GM08714 (cell line): ENCODE measurements around the gene MAG.

ENCODE experiments used
- H3K4me3 ChIP-seq: fragments of 200-500 bp; sonication (Bioruptor generic); 2 replicates; pipeline ENCODE4 v1.5.1; 2014; ENCODE audit warnings: mild to moderate bottlenecking, low read length, inconsistent platforms
- ZNF274 ChIP-seq: IDR thresholded peaks from 2 replicates; pipeline ENCODE4 v1.6.1; 2012; ENCODE audit warnings: mild to moderate bottlenecking, low read depth, low read length

Gene MAG

DNA sequence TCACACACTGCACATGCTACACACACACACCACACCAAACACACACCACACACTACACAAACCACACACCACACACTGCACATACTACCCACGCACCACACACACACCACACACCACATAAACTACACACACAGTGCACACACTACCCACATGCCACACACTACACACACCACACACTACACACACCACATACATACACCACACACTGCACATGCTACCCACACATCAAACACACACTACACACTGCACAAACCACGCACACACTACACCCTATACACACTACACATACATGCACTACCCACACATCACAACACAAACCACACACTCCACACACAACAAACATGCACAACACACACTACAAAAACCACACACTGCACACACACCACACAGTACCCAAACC, 6.0 kb downstream of the MAG start:
- H3K4me3 ChIP-seq, result no peak overlapping the region
- TF ChIP-seq ZNF274, result no peak

DNA sequence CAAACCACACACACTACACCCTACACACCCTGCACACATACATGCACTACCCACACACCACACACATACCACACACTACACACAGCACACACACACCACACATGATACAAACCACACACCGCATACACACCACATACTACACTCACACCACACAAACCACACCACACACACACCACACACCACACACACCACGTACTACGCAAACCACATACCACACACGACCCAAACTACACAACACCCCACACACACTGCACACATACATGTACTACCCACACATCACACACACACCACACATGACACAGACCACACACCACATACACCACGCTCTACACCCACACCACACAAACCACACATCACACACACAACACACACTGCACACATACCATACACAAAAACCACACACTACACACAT, 6.6 kb downstream of the MAG start:
- H3K4me3 ChIP-seq, result no peak overlapping the region
- TF ChIP-seq ZNF274, result no peak

DNA sequence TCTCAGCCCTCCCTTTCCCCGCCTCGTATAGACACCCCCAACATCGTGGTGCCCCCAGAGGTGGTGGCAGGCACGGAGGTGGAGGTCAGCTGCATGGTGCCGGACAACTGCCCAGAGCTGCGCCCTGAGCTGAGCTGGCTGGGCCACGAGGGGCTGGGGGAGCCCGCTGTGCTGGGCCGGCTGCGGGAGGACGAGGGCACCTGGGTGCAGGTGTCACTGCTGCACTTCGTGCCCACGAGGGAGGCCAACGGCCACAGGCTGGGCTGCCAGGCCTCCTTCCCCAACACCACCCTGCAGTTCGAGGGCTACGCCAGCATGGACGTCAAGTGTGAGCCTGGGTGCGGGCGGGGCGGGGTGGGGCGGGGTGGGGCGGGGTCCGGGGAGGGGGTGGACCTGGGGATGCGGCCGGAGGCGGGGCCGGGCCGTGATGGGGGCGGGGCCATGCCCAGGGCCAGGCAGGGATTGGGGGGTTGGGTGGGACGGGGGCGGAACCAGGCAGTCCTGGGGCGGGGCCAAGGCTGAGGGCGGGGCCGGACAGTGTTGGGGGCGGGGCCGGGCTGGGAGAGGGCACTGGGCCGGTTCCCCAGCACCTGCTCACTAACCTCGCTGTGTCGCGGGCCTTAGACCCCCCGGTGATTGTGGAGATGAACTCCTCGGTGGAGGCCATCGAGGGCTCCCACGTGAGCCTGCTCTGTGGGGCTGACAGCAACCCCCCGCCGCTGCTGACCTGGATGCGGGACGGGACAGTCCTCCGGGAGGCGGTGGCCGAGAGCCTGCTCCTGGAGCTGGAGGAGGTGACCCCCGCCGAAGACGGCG, 7.8 kb downstream of the MAG start:
- H3K4me3 ChIP-seq, result no peak overlapping the region
- no peak for TF ChIP-seq ZNF274

DNA sequence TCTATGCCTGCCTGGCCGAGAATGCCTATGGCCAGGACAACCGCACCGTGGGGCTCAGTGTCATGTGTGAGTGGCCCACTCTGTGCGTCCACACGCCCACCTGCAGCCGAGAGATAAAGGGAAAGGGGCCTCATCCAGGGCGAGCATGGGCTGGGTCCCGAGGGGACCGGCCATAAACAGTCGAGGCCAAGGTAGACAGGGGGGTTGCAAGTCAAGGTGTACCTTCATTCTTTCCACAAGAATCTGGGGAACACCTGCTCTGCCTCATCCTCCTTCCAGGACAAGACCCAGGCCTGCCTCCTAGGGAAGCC, 8.3 kb downstream of the MAG start:
- H3K4me3 ChIP-seq, result no peak overlapping the region
- no peak for TF ChIP-seq ZNF274

DNA sequence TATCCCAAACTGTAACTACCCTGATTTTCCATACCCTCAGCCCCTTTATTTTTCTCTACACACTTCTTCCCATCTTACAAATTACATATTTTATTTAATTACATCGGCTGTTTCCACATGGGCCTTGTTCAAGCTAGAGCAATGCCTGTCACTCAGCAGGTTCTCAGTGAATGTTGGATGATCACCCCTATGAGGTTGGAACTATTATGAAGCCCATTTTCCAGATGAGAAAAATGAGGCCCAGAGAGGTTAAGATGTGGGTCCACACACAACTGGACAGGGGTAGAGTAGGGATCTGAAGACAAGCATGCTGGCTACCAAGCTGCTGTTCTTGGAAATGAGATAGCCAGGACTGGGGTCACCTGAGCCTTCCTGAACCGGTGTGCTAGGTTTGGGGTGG, 10.0 kb downstream of the MAG start:
- no peak overlapping the region for H3K4me3 ChIP-seq
- no peak for TF ChIP-seq ZNF274

DNA sequence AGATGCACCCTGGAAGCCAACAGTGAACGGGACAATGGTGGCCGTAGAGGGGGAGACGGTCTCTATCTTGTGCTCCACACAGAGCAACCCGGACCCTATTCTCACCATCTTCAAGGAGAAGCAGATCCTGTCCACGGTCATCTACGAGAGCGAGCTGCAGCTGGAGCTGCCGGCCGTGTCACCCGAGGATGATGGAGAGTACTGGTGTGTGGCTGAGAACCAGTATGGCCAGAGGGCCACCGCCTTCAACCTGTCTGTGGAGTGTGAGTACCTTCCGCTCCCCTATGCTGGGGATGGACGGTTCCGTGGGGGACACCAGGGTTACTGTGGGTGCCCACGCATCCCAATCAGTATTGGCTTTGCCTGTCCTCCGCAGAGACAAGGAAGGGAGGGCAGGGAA, 10.5 kb downstream of the MAG start:
- H3K4me3 ChIP-seq, result no peak overlapping the region
- no peak for TF ChIP-seq ZNF274

DNA sequence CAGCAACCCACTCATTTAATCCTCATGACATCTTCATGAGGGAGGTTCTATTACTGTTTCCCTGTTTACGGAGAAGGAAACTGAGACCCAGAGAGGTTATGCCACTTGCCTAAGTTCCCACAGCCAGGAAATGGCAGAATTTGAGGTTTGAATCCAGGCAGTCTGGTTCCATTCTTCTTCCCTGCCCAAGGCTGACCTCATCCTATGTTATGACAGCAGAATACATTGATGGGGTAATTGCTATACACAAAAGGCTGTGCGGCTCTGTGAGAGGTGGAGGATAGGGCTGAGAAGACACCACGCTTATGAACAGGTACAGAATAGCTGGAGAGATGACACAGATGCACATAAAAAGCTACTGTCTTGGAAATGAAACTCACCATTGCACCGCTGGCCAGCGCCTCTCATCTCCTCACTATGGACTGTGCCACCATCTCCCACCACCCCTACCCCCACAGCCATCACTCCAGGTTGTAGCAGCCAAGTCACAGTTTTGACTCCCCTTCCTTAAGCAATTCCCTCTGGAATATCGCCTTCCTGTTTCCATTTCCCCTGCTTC, 11.5 kb downstream of the MAG start:
- H3K4me3 ChIP-seq, result no peak overlapping the region
- TF ChIP-seq ZNF274, result no peak

DNA sequence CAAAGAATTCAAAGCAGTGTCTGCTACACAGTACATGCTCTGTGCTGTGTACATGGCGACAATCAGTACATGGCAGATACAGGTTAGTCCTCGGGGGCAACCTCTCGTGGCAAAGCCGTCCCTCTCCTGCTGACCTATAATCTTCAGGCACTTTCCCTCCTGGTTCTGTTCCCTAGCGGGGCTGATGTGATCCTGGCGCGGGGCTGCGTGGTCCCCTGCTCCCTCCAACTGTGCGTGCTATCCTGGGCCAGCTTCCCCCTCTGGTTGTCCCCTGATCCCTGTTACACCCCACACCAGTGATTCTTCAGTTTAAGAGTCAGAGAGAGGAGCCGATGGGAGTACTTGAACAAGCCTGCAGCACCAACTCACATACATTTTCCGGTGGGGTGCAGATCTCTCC, 12.1 kb downstream of the MAG start:
- no peak for TF ChIP-seq ZNF274
- no peak overlapping the region for H3K4me3 ChIP-seq

DNA sequence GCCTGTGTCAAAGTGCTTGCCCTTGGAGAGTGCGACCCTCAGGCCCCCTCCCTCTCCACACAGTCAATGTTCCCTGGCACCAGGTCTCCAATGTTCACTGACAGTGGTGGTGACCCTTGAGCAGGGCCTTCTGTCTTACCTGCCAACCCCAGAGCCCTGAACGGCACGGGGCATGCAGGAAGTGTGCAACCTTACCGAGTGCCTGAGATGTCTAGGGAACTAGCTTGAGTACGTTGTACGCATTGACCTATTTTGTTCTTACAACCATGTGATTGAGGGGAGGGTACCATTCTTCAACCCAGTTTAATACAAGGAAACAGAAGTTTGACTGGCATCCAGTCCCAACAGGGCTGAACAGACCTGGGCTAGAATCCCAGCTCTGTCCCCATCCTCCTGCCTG, 13.2 kb downstream of the MAG start:
- no peak for TF ChIP-seq ZNF274
- H3K4me3 ChIP-seq, result no peak overlapping the region

GRCh38 chr19:35306473-35307246, 14.7 kb downstream of the MAG start:
- no peak overlapping the region for H3K4me3 ChIP-seq
- no peak for TF ChIP-seq ZNF274

DNA sequence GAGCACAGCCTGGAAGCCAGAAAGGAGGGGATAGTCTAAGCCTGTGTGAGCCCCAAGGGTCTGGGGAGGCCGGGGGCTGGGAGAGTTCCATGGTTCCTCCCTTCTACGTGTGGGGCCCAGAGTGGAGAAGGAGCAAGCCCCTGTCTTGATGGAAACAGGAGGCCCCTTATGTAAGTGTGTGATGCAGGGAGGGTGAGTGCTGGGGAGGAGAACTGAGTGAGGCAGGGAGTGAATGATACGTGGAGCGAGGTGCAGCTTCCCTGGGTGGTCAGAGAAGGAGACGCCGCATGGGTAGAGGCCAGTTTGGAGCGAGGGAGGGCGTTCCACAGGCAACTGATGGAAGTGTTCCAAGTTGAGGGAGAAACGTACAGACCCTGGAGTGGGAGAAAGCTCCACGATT, 16.0 kb downstream of the MAG start:
- no peak for TF ChIP-seq ZNF274
- H3K4me3 ChIP-seq, result no peak overlapping the region

GRCh38 chr19:35308910-35309309, 16.9 kb downstream of the MAG start:
- no peak for TF ChIP-seq ZNF274
- no peak overlapping the region for H3K4me3 ChIP-seq

DNA sequence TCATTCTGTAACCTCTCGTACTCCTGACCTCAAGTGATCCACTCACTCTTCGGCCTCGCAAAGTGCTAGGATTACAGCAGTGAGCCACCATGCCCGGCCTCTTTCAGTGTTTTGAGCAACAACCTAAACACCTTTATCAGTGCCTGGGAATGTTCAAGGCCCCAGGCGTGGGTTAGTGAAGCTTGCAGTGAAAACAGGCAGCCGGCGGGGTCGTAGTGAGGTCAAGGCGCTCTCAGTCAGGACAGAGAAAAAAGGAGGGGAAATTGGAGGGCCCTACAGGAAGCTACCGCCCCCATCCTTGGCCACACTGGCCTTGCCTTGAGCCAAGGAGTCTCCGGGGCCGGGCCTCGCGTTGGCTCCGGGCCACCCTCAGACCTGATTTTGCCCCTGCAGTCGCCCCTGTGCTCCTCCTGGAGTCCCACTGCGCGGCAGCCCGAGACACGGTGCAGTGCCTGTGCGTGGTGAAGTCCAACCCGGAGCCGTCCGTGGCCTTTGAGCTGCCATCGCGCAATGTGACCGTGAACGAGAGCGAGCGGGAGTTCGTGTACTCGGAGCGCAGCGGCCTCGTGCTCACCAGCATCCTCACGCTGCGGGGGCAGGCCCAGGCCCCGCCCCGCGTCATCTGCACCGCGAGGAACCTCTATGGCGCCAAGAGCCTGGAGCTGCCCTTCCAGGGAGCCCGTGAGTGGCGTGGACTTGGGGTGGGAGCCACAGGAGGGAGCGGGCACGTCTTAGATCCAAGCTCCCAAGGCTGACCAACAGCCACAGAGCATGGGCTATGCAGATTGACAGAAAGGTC, 17.7 kb downstream of the MAG start:
- TF ChIP-seq ZNF274, result no peak
- H3K4me3 ChIP-seq, result no peak overlapping the region

GRCh38 chr19:35310331-35310730, 18.4 kb downstream of the MAG start:
- H3K4me3 ChIP-seq, result no peak overlapping the region
- no peak for TF ChIP-seq ZNF274
